H1 (cell line): ENCODE data around the gene COPS2. TPM values are rescaled to one million over a fixed set of nuclear protein-coding genes. Genes with fewer than 3 reads are reported as not detected.

ENCODE experiments used
- ASH2L ChIP-seq: fragments of 200-600, 300-600 bp; sonication (generic); IDR thresholded peaks from one replicate; pipeline ENCODE4 v1.7.1; 2017; ENCODE audit warnings: low read length
- ATF2 ChIP-seq: IDR thresholded peaks from 2 replicates; pipeline ENCODE4 v1.6.1; 2012; ENCODE audit warnings: low read length, inconsistent platforms
- BRCA1 ChIP-seq: IDR thresholded peaks from 2 replicates; pipeline ENCODE4 v1.6.1; 2012; ENCODE audit warnings: low read depth, low read length, improper control_type of control experiment
- CBX8 ChIP-seq: fragments of 300-800, 300-1000 bp; sonication (generic); IDR thresholded peaks from 2 replicates; pipeline ENCODE4 v1.7.1; 2016; ENCODE audit warnings: low read depth, low read length, borderline replicate concordance
- CEBPB ChIP-seq: IDR thresholded peaks from 2 replicates; pipeline ENCODE4 v1.6.1; 2012; ENCODE audit warnings: low read depth, low read length
- CTBP2 ChIP-seq: IDR thresholded peaks from 2 replicates; pipeline ENCODE4 v1.7.0; 2011; ENCODE audit warnings: borderline replicate concordance, mild to moderate bottlenecking, moderate library complexity, mixed read lengths, low read length; ENCODE audit not compliant: insufficient read depth, insufficient read length
- EP300 ChIP-seq, 2 experiments: IDR thresholded peaks; 1 replicate in 1 of 2; 2 replicates in 1 of 2; pipeline ENCODE4 v1.6.1; 2011 to 2012; ENCODE audit warnings: low read depth in 2 of 2, low read length in 2 of 2, mild to moderate bottlenecking in 2 of 2, borderline replicate concordance in 1 of 2, inconsistent platforms in 1 of 2, moderate library complexity in 1 of 2
- MAFK ChIP-seq: IDR thresholded peaks from 2 replicates; pipeline ENCODE4 v1.6.1; 2012; ENCODE audit warnings: low read depth, mild to moderate bottlenecking, improper control_type of control experiment, low read length
- MAX ChIP-seq: IDR thresholded peaks from 2 replicates; pipeline ENCODE4 v1.6.1; 2012; ENCODE audit warnings: inconsistent platforms
- NRF1 ChIP-seq: IDR thresholded peaks from 2 replicates; pipeline ENCODE4 v1.6.1; 2011; ENCODE audit warnings: mild to moderate bottlenecking, low read depth, low read length, improper control_type of control experiment
- PHF8 ChIP-seq: fragments of 200-600 bp; sonication (generic); conservative IDR thresholded peaks from 2 replicates; pipeline ENCODE4 v1.7.1; 2012; ENCODE audit warnings: low read depth, mild to moderate bottlenecking, inconsistent platforms, low read length, moderate library complexity
- POU5F1 ChIP-seq: IDR thresholded peaks from 2 replicates; pipeline ENCODE4 v1.6.1; 2011; ENCODE audit warnings: low read depth, mild to moderate bottlenecking, low read length, moderate library complexity
- RBBP5 ChIP-seq: IDR thresholded peaks from 2 replicates; pipeline ENCODE4 v1.7.1; 2012; ENCODE audit warnings: low read depth, mild to moderate bottlenecking, inconsistent platforms, low read length, moderate library complexity, borderline replicate concordance
- SAP30 ChIP-seq: fragments of 300-600 bp; sonication (generic); IDR thresholded peaks from 2 replicates; pipeline ENCODE4 v1.7.1; 2012; ENCODE audit warnings: low read length, moderate library complexity, mild to moderate bottlenecking, inconsistent platforms; ENCODE audit not compliant: insufficient read depth, insufficient replicate concordance
- SIX5 ChIP-seq: IDR thresholded peaks from 2 replicates; pipeline ENCODE4 v1.6.1; 2011; ENCODE audit warnings: mild to moderate bottlenecking, low read depth, low read length
- SP1 ChIP-seq: IDR thresholded peaks from 2 replicates; pipeline ENCODE4 v1.6.1; 2011; ENCODE audit warnings: low read depth, low read length
- SP2 ChIP-seq: IDR thresholded peaks from 2 replicates; pipeline ENCODE4 v1.6.1; 2012; ENCODE audit warnings: mild to moderate bottlenecking, low read length, inconsistent platforms
- SP4 ChIP-seq: IDR thresholded peaks from 2 replicates; pipeline ENCODE4 v1.6.1; 2012; ENCODE audit warnings: low read length, inconsistent platforms
- TAF1 ChIP-seq: IDR thresholded peaks from 2 replicates; pipeline ENCODE4 v1.6.1; 2011; ENCODE audit warnings: mild to moderate bottlenecking, low read depth, low read length
- ZNF274 ChIP-seq: IDR thresholded peaks from 2 replicates; pipeline ENCODE4 v1.7.0; 2012; ENCODE audit warnings: low read length, borderline replicate concordance; ENCODE audit errors: extremely low read depth
- polyA plus RNA-seq, 7 experiments: library from polyadenylated mRNA; depleted of rRNA in 3 of 7; stranded (reverse) in 5 of 7; unstranded in 2 of 7; fragments of >200 nt in 5 of 7; fragments of 200-250 nt in 2 of 7; gene quantifications; 1 replicate in 5 of 7; 2 replicates in 1 of 7; 4 replicates in 1 of 7; pipeline versions ENCODE4 v1.2.1 to v1.2.3, GENCODE V29; 2011 to 2013; ENCODE audit warnings: missing spikeins in 2 of 7, mixed read lengths in 2 of 7
- total RNA-seq: library from RNA; stranded (reverse); fragmentation: NEBNext Ultra II Directional; extraction: Animal tissue kit (Norgen Biotek cat#: 25700); gene quantifications from 2 replicates; pipeline ENCODE4 v1.2.1, GENCODE V29; 2021

The COPS2 gene
- total and polyA plus RNA-seq, 2 of the 8 experiments (the other 6 are each of a cell fraction or from before 2014, with no cell fraction given), result 17.7 to 85.1 TPM

- TF ChIP-seq SP4, result peak; percentile 90; the same call in 1 of the 2 replicates
- TF ChIP-seq BRCA1, result no peak
- TF ChIP-seq NRF1, result no peak
- no peak for TF ChIP-seq SAP30
- no peak for TF ChIP-seq MAFK
- peak; percentile 35; the same call in 1 of the 2 replicates for TF ChIP-seq CEBPB
- TF ChIP-seq POU5F1, result 0 out of 2 replicates have a peak, but pooled peaks have one; percentile 50
- TF ChIP-seq RBBP5, result peak; percentile 63; the same call in 1 of the 2 replicates
- no peak for TF ChIP-seq CBX8
- TF ChIP-seq ZNF274, result no peak
- TF ChIP-seq SP1, result peak; percentile 77; the same call in 1 of the 2 replicates
- no peak for TF ChIP-seq ATF2
- TF ChIP-seq TAF1, result peak; percentile 68
- peak; percentile 92 for TF ChIP-seq ASH2L
- TF ChIP-seq PHF8, result peak; percentile 68
- peak in 1 of 2 experiments; percentile 77; a peak in 2 of 3 replicates for TF ChIP-seq EP300 (IDR thresholded peaks at IDR 0.05; ENCODE audit: borderline replicate concordance in 1 of 2, low read depth in 2 of 2, low read length in 2 of 2)
- TF ChIP-seq CTBP2, result no peak
- no peak for TF ChIP-seq SP2
- no peak for TF ChIP-seq MAX
- TF ChIP-seq SIX5, result peak; percentile 51; the same call in 1 of the 2 replicates
Observed at GRCh38 chr15:49155110-49155833, at the start of gene COPS2 (continued).
